Occipital lobe (tissue), 3 donors: ENCODE data around the gene ANKRD61. TPM values are rescaled to one million over a fixed set of nuclear protein-coding genes. Genes with fewer than 3 reads are reported as not detected.
"Not testable (repeated sequence)": the region's sequence is repeated elsewhere in the genome, so short reads cannot be mapped to it uniquely, and the experiment has no call there.

Experiments used
- DNase-seq: peaks from one replicate; lab custom pipeline; 2025; lab: John Stamatoyannopoulos, UW
- small RNA-seq: library from RNA; depleted of rRNA; stranded (forward); fragments of <200 nt; gene quantifications from one replicate; pipeline ENCODE3, GENCODE V24; 2014
- total RNA-seq: library from RNA; depleted of rRNA; stranded (reverse); fragments of >200 nt; gene quantifications from one replicate; pipeline ENCODE4 v1.2.3, GENCODE V29; 2014

The ANKRD61 gene
- total RNA-seq, 1 donor from 2014 or later = 0.31 TPM

DNA sequence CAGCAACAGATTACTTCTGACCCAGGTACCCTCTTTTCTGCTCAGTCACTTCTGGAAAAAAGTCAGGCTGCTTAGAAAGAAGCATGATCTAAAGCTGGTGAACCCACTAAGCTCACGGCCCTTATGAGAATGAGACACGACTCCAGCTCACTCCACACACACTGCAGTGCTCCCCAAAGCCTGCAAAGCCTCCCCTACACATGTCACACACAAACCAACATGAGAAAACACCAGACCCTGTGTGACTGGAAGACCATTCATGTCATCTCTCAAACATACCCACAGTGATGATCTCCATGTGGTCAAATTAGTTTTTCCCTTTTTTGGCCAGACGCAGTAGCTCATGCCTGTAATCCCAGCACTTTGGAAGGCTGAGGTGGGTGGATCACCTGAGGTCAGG, 391 bp downstream of the ANKRD61 start:
- no peak for DNase-seq

DNA sequence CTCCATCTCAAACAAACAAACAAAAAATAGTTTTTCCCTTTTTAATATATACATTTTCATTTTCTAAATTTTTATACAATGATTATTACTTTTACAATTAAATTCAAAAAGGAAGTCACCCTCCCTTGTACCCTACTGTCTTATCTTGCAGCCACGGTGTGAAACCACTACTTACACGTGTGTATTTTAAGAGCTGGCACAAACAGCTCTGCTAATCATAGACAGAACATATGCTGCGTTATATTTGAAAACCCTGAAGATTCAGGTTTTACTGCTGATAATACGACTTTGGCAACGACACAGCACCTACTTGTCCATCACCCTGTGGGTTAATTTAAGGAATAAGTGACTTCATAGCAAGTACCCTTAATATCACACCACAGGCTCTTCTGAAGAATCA, 991 bp downstream of the ANKRD61 start:
- no peak for DNase-seq

DNA sequence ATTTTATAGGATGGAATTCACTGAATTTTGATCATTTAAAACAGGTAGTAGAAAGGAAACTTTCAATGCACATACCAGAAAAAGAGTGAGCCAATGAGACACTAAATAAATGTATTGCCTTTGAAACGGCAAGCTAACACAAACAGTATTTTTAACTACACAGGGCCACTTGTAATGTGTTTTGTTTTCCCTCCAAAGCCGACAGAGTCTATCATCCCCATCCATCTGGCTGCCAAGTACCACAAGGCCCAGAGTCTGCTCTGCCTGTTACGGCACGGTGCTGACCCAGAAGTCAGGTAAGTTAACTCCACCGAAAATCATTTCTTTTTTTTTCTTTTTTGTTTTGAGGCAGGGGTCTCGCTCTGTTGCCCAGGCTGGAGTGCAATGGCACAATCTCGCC, 1.5 kb downstream of the ANKRD61 start:
- DNase-seq = no peak

DNA sequence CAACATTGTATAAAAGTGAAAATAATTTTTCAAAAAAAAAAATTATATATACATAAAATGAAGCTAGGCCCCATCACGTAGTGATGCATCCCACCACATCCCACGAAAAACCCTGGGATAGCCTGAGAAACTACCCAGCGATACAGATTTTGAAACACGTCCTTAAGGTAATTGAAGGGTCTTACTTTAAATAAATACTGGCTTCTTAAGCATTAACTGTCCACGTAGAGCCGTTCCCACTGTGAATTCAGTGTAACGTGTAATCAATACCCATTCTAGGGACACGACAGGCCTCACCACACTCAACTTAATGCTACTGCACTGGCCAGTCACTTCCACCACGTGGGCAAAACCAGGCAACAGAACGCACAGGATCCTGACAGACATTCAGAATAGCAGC, 4.0 kb downstream of the ANKRD61 start:
- DNase-seq = no peak

DNA sequence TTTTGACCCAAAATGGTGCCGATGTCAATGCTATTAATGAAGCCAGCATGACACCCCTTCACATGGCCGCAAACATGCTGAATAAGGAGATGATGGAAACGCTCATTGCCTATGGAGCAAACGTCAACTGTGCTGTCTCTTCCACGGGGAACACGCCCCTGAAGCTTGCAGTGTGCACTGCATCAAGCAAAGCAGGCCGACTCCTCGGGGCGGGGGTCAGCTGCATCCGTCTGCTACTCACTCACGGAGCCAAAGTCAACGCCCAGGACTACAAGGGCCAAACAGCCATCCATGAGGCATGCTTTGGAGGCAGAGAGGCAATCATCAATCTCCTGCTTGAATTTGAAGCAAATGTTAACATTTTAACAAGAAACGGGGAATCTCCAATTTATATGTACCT, 4.5 kb downstream of the ANKRD61 start:
- DNase-seq = no peak

DNA sequence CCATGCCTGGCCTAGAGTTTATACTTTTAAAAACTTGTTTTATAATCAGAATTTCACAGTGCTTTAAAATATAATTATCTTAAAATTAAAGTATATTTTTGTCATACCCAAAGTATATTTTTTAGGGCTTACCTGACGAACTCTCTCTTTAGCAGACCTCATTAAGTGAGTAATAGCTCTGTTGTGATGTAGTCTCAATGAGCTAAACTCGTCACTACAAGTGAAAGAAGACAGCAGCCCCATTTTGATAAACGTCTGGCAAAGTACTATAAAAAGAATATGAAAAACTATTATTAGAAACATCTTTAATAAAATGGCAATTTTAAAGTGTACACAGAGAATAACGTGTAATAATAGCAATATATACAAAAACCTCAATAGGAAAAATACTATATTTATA, 18.6 kb downstream of the ANKRD61 start:
- DNase-seq = no peak

DNA sequence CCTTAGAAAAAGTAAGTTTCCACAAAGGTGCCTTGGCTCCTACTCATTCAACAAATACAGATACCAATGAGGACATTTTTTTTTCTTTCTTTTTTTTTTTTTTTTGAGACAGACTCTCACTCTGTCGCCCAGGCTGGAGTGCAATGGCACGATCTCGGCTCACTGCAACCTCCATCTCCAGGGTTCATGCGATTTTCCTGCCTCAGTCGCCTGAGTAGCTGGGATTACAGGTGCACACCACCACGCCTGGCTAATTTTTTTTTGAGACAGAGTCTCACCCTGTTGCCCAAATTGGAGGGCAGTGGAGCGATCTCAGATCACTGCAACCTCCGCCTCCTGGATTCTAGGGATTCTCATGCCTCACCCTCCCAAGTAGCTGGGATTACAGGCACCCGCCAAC, 20.0 kb downstream of the ANKRD61 start:
- not testable (repeated sequence) for DNase-seq

DNA sequence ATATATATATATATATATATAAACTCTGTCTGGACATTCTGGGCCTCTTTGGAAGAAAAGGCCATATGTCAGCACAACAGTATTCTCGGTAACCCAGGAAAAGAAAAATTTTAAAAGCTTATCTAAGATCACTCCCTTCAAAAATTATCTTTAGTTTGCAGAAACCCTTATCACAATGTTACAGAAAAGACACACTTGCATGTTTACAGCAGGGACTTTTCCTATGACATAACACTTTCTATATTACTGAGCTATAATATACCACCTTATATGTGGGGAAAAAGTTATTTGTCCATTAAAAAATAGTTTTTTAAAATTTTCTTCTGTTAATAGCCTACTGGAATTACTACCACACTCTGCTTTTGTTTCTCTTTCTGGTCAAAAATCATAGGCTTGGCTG, 25.4 kb downstream of the ANKRD61 start:
- no peak for DNase-seq

DNA sequence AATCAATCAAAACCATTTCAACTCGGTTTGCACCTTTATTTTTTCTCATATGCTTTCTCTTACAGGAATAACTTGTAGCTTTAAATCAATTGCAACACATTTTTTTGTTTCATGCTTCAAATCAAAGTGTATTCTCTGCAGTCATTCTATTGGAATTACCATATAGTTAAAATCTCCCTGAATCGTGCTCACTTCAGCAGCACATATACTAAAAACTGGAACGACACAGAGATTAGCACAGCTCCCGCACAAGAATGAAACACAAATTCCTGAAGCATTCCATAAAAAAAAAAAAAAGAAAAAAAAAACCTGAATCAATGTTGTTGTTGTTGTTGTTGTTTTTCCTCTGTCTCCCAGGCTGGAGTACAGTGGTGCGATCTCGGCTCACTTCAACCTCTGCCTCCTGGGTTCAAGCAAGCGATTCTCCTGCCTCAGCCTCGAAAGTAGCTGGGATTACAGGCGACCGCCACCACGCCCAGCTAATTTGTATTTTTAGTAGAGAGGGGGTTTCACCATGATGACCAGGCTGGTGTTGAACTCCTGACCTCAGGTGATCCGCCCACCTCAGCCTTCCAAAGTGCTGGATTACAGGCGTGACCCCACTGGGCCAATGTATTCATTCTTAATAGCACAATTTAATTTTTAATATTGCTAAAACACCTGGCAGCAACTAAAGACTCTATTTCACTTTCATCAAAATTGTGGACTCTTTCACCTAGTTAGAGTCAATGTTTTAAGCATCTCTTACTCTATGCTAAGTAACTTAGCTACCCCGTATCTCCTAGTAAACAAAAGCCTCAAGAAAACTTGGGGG, 26.3 kb downstream of the ANKRD61 start:
- DNase-seq = no peak

DNA sequence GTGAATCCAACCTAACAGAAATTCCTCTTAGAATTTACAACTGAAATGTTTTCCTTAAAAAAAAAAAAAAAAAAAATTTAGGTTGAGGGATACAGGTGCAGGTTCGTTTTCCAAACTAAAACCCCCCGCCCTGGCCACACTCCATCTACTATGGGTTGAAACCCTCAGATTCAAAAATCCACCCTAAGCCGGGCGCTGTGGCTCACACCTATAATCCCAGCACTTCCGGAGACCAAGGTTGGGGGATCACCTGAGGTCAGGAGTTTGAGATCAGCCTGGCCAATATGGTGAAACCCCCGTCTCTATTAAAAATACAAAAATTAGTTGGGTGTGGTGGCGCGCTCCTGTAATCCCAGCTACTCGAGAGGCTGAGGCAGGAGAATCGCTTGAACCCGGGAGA, 28.8 kb downstream of the ANKRD61 start:
- DNase-seq = not testable (repeated sequence)

DNA sequence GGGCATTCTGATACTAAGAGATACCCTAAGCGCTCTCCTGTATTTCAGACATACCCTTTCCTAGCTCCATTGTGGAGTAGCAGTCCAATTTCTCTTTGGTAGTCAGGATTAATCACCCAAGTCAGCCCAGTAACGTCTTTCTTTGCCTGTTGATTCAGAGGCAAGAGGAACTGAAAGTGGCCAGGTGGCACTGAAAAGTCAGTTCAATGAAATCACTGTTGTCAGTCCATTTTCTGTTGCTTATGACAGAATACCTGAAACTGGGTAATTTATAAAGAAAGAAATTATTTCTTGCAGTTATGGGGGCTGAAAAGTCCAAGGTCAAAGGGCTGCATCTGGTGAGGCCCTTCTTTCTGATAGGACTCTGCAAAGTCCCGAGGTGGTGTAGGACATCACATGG, 40.2 kb downstream of the ANKRD61 start:
- DNase-seq = no peak

DNA sequence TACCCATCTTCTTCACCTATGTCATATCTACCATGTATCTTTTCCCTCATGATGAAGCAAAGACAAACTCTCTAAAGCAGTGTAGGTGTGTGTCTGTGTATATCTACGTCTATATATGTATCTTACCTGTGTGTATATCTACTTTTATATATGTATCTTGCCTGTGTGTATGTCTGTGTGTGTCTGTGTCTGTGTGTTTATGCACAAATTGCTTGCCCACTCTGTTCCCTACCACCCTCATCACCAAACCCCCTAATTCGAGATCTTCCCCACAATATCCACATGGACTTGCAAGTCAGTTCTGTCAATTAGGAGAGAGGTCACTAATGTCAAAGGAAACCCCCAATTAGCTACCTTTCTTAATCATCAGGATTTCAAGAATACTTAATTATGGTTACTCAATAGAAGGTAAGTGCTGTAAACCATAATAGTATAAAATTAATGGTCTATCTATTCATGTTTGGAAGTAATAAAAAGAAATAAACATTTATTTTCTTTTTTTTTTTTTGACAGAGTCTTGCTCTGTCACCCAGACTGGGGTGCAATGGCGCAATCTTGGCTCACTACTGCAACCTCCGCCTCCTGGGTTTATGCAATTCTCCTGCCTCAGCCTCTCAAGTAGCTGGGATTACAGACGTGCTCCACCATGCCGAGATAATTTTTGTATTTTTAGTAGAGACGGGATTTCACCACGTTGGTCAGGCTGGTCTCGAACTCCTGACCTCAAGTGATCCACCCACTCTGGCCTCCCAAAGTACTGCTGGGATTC, 43.6 kb downstream of the ANKRD61 start:
- DNase-seq = no peak

DNA sequence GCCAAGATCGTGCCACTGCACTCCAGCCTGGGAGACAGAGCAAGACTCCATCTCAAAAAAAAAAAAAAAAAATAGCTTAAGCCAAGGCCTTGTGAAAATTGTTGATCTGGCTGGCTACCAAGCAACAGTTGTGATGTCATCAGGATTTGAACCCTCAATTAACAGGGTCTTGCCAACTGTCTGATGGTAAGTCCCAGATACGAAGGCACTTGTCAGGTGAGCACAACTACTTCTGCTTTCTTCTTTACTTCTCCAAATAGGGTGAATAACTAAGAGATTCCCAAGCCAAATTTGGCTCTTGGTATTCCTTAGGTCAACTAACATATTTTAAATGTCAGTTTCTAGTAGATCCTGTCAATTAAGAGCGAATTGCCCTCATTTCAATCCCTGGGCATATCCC, 47.4 kb downstream of the ANKRD61 start:
- DNase-seq = no peak

DNA sequence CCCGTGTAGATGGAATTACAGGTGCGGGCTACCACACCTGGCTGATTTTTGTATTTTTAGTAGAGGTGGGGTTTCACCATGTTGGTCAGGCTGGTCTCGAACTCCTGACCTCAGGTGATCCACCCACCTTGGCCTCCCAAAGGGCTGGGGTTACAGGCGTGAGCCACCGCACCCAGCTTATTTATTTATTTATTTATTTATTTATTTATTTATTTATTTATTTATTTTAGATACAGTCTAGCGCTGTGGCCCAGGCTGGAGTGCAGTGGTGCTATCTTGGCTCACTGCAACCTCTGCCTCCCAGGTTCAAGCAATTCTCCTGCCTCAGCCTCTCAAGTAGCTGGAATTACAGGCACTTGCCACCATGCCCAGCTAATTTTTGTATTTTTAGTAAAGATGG, 51.9 kb downstream of the ANKRD61 start:
- not testable (repeated sequence) for DNase-seq

Small RNA genes within 50 kb of the gene (small RNA-seq; reads per million reads assigned to genes)
- gene RF00019 (not detected), gene RNU6-218P (not detected), gene SNORA80D (0.29 reads per million, percentile 10 among the genes with 10 or more reads in this experiment)

Other genes starting within 250 kb of the ANKRD61 start
- 34.8 TPM for gene RNF216, start 249.7 kb upstream of the ANKRD61 start, total RNA-seq
- 0.62 TPM for gene OCM, start 150.6 kb upstream of the ANKRD61 start, total RNA-seq
- 63.2 TPM for gene CCZ1, start 132.6 kb upstream of the ANKRD61 start, total RNA-seq
- gene RSPH10B, start 60.7 kb upstream of the ANKRD61 start, total RNA-seq = 1.6 TPM
- 28.7 TPM for gene PMS2, start 22.3 kb upstream of the ANKRD61 start, total RNA-seq
- gene AIMP2, start 22.1 kb upstream of the ANKRD61 start, total RNA-seq = 29.0 TPM
- 74.9 TPM for gene EIF2AK1, start 27.8 kb downstream of the ANKRD61 start, total RNA-seq
- 17.9 TPM for gene USP42, start 73.6 kb downstream of the ANKRD61 start, total RNA-seq
- 35.6 TPM for gene CYTH3, start 241.2 kb downstream of the ANKRD61 start, total RNA-seq